ENCODE measurements around the gene CAPS. TPM values are rescaled to one million over a fixed set of nuclear protein-coding genes. Genes with fewer than 3 reads are reported as not detected.

Gene CAPS
- total RNA-seq, 1 experiment from 2014 or later = 32.0 TPM

- BruUV-seq (replicated peaks) = no TSS peak
- H3K79me2 ChIP-seq (ENCODE audit: low read depth) = no peaks in the 10 kb centered on the region
- H3K4me3 ChIP-seq = no peak overlapping the region
- TF ChIP-seq CTCF (conservative IDR thresholded peaks at IDR 0.05) = no peak
- no peak for TF ChIP-seq EZH2 (IDR thresholded peaks at IDR 0.05; ENCODE audit: low read depth)
- H3K9me2 ChIP-seq (ENCODE audit: insufficient read depth) = no peaks in the 10 kb centered on the region
- H2AFZ ChIP-seq = no peak overlapping the region
- H3K4me1 ChIP-seq (replicated peaks; ENCODE audit: insufficient read depth) = no peaks in the 10 kb centered on the region
- no peak overlapping the region for H3K27ac ChIP-seq
- no peak for DNase-seq
- CTCF ChIA-PET = no interaction called here
- H3K9me3 ChIP-seq (ENCODE audit: insufficient read depth, low read depth) = no peaks in the 10 kb centered on the region
- no peaks in the 10 kb centered on the region for H3F3A ChIP-seq (ENCODE audit: insufficient read depth, low read depth)
- intact Hi-C loops (cut with micrococcal nuclease; ENCODE audit: unreplicated experiment) = no loop called here
- no peaks in the 10 kb centered on the region for H3K36me3 ChIP-seq (ENCODE audit: low read depth)
- no peak overlapping the region for H3K4me2 ChIP-seq
- no peaks in the 10 kb centered on the region for H3K27me3 ChIP-seq (ENCODE audit: insufficient read depth, low read depth)
- no peaks in the 10 kb centered on the region; the same call in 1 of the 2 replicates for H4K20me1 ChIP-seq (ENCODE audit: insufficient read depth)
- POLR2A ChIA-PET (ENCODE audit: unreplicated experiment) = no interaction called here
These were observed 33.4 kb downstream of the CAPS start for GRCh38 chr19:5947435-5947834.

DNA sequence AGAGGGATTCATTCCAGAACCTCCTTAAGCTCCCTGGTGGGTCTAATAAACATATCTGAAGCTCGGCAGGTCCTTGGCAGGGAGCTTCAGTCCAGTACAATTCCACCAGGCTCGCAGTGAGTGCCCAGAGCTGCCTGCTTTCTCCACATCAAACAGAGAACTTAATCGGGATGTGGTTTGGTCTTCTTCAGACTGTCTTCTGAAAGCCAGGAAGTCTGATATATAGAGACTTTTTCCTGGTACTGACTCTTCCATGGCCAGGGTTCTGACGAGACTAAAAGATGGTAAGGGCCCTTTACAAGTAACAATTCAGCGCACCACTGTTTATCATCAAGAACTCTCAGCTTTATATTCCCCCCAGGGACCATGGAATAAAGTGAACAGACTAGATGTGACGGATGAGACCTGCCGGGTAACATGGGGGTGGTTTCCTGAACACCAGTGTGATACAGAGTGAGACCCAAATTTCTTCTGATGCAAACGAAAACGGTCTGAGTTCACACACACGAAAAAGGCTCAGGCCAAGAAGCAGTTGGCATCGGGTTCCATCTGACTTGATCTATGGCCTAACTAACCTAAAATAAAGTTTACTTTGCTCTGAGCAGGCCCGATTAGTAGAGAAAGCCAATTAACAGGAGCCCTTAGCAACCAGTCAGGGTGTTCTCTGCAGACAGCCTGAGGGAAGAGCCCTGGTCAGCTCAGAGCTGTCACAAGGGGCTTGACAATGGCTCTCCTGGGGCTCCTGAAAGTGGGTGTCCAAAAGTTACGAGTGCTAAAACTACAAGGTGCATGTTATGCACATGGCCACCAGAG lies 34.9 kb downstream of the CAPS start:
- H3K27me3 ChIP-seq (ENCODE audit: insufficient read depth, low read depth) = no peaks in the 10 kb centered on the region
- H3K4me2 ChIP-seq = no peak overlapping the region
- no peaks in the 10 kb centered on the region for H3K9me3 ChIP-seq (ENCODE audit: insufficient read depth, low read depth)
- ChIA-PET POLR2A (ENCODE audit: unreplicated experiment) (interaction anchor here (0.6 kb wide), 1 partner anchor 19 kb away, joined by 3 read pairs; no protein-coding TSS in a partner anchor), CTCF (no interaction called here)
- no TSS peak for BruUV-seq (replicated peaks)
- H3F3A ChIP-seq (ENCODE audit: insufficient read depth, low read depth) = no peaks in the 10 kb centered on the region
- H3K27ac ChIP-seq = no peak overlapping the region
- no peaks in the 10 kb centered on the region for H3K36me3 ChIP-seq (ENCODE audit: low read depth)
- DNase-seq = no peak
- H2AFZ ChIP-seq = no peak overlapping the region
- H3K9me2 ChIP-seq (ENCODE audit: insufficient read depth) = no peaks in the 10 kb centered on the region
- intact Hi-C loops (cut with micrococcal nuclease; ENCODE audit: unreplicated experiment) = no loop called here
- no peak overlapping the region for H3K4me3 ChIP-seq
- peaks cover 7% of the 10 kb centered on the region for H4K20me1 ChIP-seq (ENCODE audit: insufficient read depth)
- peaks cover 13% of the 10 kb centered on the region for H3K79me2 ChIP-seq (ENCODE audit: low read depth)
- H3K4me1 ChIP-seq (replicated peaks; ENCODE audit: insufficient read depth) = no peaks in the 10 kb centered on the region
- TF ChIP-seq EZH2 (IDR thresholded peaks at IDR 0.05; ENCODE audit: low read depth) = no peak
- no peak for TF ChIP-seq CTCF (conservative IDR thresholded peaks at IDR 0.05)

DNA sequence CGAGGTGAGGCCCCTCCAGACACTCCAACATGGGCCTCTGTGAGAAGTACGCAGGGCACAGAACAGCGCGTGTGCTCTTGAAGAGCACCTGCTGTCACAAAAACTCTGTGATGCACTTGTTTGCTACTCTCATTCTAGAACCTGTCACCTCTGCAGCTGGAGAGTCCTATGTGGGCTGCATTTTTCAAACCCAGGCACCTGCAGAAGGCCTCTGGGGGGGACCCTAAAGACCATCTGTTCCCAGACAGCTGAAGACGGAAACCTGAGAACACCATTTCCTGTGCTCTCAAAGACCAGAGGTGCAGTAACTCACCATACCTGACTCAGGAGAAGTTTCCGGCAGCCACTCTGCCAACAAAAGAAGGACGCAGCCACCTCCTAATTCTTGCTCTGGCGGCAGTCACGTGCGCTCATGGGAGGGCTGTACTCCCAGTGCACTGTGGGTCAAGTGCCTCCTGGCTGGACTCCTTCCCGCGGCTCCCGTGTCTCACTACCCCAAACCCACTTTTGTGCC lies 35.8 kb downstream of the CAPS start:
- CTCF ChIA-PET = no interaction called here
- POLR2A ChIA-PET (ENCODE audit: unreplicated experiment) = interaction anchor here (0.6 kb wide), 1 partner anchor 18 kb away, joined by 3 read pairs; no protein-coding TSS in a partner anchor
- no peak overlapping the region for H3K4me2 ChIP-seq
- peaks cover 10% of the 10 kb centered on the region for H4K20me1 ChIP-seq (ENCODE audit: insufficient read depth)
- H3K9me3 ChIP-seq (ENCODE audit: insufficient read depth, low read depth) = no peaks in the 10 kb centered on the region
- H3K9me2 ChIP-seq (ENCODE audit: insufficient read depth) = no peaks in the 10 kb centered on the region
- peaks cover 17% of the 10 kb centered on the region for H3K79me2 ChIP-seq (ENCODE audit: low read depth)
- BruUV-seq (replicated peaks) = no TSS peak
- H3K36me3 ChIP-seq (ENCODE audit: low read depth) = no peaks in the 10 kb centered on the region
- H2AFZ ChIP-seq = no peak overlapping the region
- DNase-seq = no peak
- TF ChIP-seq EZH2 (IDR thresholded peaks at IDR 0.05; ENCODE audit: low read depth) (no peak), CTCF (conservative IDR thresholded peaks at IDR 0.05) (no peak)
- H3F3A ChIP-seq (ENCODE audit: insufficient read depth, low read depth) = no peaks in the 10 kb centered on the region
- H3K27me3 ChIP-seq (ENCODE audit: insufficient read depth, low read depth) = no peaks in the 10 kb centered on the region
- H3K4me3 ChIP-seq = no peak overlapping the region
- no peaks in the 10 kb centered on the region for H3K4me1 ChIP-seq (replicated peaks; ENCODE audit: insufficient read depth)
- H3K27ac ChIP-seq = no peak overlapping the region
- intact Hi-C loops (cut with micrococcal nuclease; ENCODE audit: unreplicated experiment) = no loop called here
